NCI-H146 treated with DMSO at 0.1 percent for 48 hours (cell line): ENCODE results near the gene CD70.
"Not testable (repeated sequence)": the region's sequence is repeated elsewhere in the genome, so short reads cannot be mapped to it uniquely, and the experiment has no call there.

Experiments used
- DNase-seq: peaks from one replicate; lab custom pipeline; 2025; ENCODE audit not compliant: unreplicated experiment; lab: John Stamatoyannopoulos, UW

Gene CD70

GRCh38 chr19:6598254-6598892, 7.4 kb upstream of the CD70 start:
- DNase-seq, result not testable (repeated sequence)

- not testable (repeated sequence) for DNase-seq
Observed at GRCh38 chr19:6597471-6598253, 6.7 kb upstream of the CD70 start.

- no peak for DNase-seq
Observed at GRCh38 chr19:6596621-6597020, 5.7 kb upstream of the CD70 start.

GRCh38 chr19:6593651-6594416, 2.9 kb upstream of the CD70 start:
- no peak for DNase-seq

GRCh38 chr19:6590258-6590826, 608 bp downstream of the CD70 start:
- DNase-seq, result no peak

GRCh38 chr19:6589711-6590257, 1.2 kb downstream of the CD70 start:
- no peak for DNase-seq

- DNase-seq, result no peak
Observed at GRCh38 chr19:6588508-6589345, 2.2 kb downstream of the CD70 start.

- DNase-seq, result no peak
Observed at GRCh38 chr19:6587998-6588507, 2.9 kb downstream of the CD70 start.

GRCh38 chr19:6587093-6587820, 3.7 kb downstream of the CD70 start:
- DNase-seq, result no peak

GRCh38 chr19:6586726-6587092, 4.2 kb downstream of the CD70 start:
- DNase-seq, result no peak

GRCh38 chr19:6586056-6586455, 4.9 kb downstream of the CD70 start:
- no peak for DNase-seq

GRCh38 chr19:6582515-6583484, 8.2 kb downstream of the CD70 start:
- not testable (repeated sequence) for DNase-seq

GRCh38 chr19:6580313-6580712, 10.6 kb downstream of the CD70 start:
- no peak for DNase-seq

- no peak for DNase-seq
Observed at GRCh38 chr19:6579450-6580178, 11.3 kb downstream of the CD70 start.

GRCh38 chr19:6577476-6578125, 13.3 kb downstream of the CD70 start:
- DNase-seq, result no peak

GRCh38 chr19:6576869-6577475, 14.0 kb downstream of the CD70 start:
- DNase-seq, result no peak

GRCh38 chr19:6573350-6573749, 17.6 kb downstream of the CD70 start:
- DNase-seq, result no peak
